Thymus (tissue), 11 donors: Measurements from ENCODE around the gene BACH1. TPM values are rescaled to one million over a fixed set of nuclear protein-coding genes. Genes with fewer than 3 reads are reported as not detected.

ENCODE experiments used
- DNase-seq, 9 donors: peaks; one replicate each; pipeline ENCODE4 v3.0.0-alpha.2; 2013; ENCODE audit warnings: low spot score in 9 of 9, low read depth in 6 of 9, missing footprints in 1 of 9
- H3K27ac ChIP-seq, 2 donors: one replicate each; pipeline ENCODE4 v1.5.1; 2013; ENCODE audit warnings: control low read depth in 1 of 2, low read depth in 1 of 2, low read length in 1 of 2, mild to moderate bottlenecking in 1 of 2, moderate library complexity in 1 of 2
- H3K27me3 ChIP-seq, 2 donors: one replicate each; pipeline ENCODE4 v1.5.1; 2013; ENCODE audit warnings: low read length in 1 of 2; ENCODE audit not compliant: control insufficient read depth in 2 of 2, insufficient read depth in 1 of 2
- H3K36me3 ChIP-seq, 2 donors: one replicate each; pipeline ENCODE4 v1.5.1; 2013; ENCODE audit warnings: low read length in 1 of 2, mild to moderate bottlenecking in 1 of 2, moderate library complexity in 1 of 2; ENCODE audit not compliant: control insufficient read depth in 2 of 2, insufficient read depth in 2 of 2
- H3K4me1 ChIP-seq, 2 donors: one replicate each; pipeline ENCODE4 v1.5.1; 2013; ENCODE audit warnings: low read length in 2 of 2; ENCODE audit not compliant: control insufficient read depth in 2 of 2, insufficient read depth in 2 of 2
- H3K4me3 ChIP-seq, 2 donors: one replicate each; pipeline ENCODE4 v1.5.1; 2013; ENCODE audit warnings: low read length in 2 of 2, control low read depth in 1 of 2, mild to moderate bottlenecking in 1 of 2
- H3K9me3 ChIP-seq, 2 donors: one replicate each; pipeline ENCODE4 v1.5.1; 2013; ENCODE audit warnings: low read length in 1 of 2, mild to moderate bottlenecking in 1 of 2; ENCODE audit not compliant: control insufficient read depth in 2 of 2, insufficient read depth in 1 of 2
- WGBS: extraction: QIAGEN DNeasy Blood & Tissue Kit; methylation state at CpG from one replicate; pipeline ENCODE4 v1.1.7; 2013; 5-methylcytosine and 5-hydroxymethylcytosine counted together
- polyA plus RNA-seq: library from polyadenylated mRNA; stranded (reverse); fragments of 200-250 nt; gene quantifications from one replicate; pipeline ENCODE4 v1.2.3, GENCODE V29; 2013
- total RNA-seq: library from RNA; stranded (reverse); fragments of 120-200 nt; gene quantifications from one replicate; pipeline ENCODE4 v1.2.4, GENCODE V29; 2013
- donor health status: healthy.

The BACH1 gene
- total and polyA plus RNA-seq, 2 donors: 17.6 to 23.0 TPM

DNA sequence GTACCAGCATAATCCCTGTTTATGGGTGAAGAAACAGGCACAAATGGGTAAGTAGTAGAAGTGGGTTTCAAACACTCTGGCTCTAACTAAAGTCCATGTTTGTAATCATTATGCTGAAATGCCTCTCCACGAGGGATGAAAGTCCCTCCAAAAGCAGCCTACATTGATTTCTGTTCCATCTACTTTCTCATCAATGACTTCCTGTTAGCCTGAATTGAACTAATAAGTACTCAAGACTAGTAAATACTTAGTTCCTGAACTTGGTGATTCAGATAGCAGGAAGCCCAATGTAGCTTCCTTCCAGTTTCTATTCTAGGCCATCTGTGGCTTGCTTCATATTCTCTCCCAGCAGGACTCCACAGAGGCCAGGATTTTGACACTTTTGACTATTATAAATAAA lies 11.3 kb upstream of the BACH1 start:
- Histone ChIP-seq H3K9me3 (no peaks in the 10 kb centered on the region), H3K27me3 (no peaks in the 10 kb centered on the region), H3K4me1 (no peaks in the 10 kb centered on the region), H3K4me3 (no peak overlapping the region), H3K27ac (no peak overlapping the region), H3K36me3 (no peaks in the 10 kb centered on the region)
- 63% methylated on average over 1 of the region's 1 CpG for WGBS
- no peak for DNase-seq

DNA sequence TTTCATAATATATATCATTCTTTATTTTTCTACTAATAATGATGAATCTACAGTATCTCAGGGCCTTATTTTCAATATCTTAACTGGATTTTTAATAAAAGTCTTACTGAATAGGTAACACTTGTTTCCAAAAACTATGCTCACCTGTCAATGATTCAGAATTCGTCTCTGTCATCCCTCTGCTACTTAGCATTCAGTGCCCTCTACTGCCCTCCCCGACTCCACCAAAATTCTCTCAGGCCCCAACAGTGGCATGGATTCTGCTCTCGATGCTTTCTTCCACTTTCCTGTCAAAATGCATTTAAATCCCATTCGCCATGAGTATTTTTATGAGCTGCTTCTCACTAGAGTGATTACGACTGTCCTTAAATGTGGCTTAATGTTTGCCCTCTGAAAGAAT lies 10.5 kb upstream of the BACH1 start:
- H3K9me3 ChIP-seq: no peaks in the 10 kb centered on the region
- no peaks in the 10 kb centered on the region for H3K4me1 ChIP-seq
- no peak overlapping the region for H3K4me3 ChIP-seq
- H3K27me3 ChIP-seq: no peaks in the 10 kb centered on the region
- no peak for DNase-seq
- no peaks in the 10 kb centered on the region for H3K36me3 ChIP-seq
- no peak overlapping the region for H3K27ac ChIP-seq
- 98% methylated on average over 5 of the region's 5 CpGs for WGBS

DNA sequence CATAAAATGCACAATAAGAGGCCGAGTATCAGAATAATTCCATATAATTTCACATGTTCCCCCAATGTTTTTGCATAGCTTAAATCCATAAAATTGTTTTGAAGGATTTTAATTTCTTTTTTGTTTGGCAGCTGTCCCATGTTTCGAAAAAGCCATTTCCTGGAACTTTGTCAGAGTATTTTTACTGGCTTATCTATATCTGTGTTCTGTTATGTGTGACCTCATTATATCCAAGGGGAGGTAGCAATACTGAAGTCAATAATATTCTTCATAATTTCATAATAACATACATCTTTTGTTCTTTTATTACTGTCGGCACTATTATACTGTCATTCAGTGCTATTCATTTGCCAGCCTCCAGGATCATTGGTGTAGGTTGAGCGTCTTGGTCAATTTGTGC lies 9.4 kb upstream of the BACH1 start:
- Histone ChIP-seq H3K36me3 (no peaks in the 10 kb centered on the region), H3K9me3 (no peaks in the 10 kb centered on the region), H3K27ac (no peak overlapping the region), H3K4me1 (no peaks in the 10 kb centered on the region), H3K27me3 (no peaks in the 10 kb centered on the region), H3K4me3 (no peak overlapping the region)
- no peak for DNase-seq
- WGBS: 95% methylated on average over 4 of the region's 4 CpGs

DNA sequence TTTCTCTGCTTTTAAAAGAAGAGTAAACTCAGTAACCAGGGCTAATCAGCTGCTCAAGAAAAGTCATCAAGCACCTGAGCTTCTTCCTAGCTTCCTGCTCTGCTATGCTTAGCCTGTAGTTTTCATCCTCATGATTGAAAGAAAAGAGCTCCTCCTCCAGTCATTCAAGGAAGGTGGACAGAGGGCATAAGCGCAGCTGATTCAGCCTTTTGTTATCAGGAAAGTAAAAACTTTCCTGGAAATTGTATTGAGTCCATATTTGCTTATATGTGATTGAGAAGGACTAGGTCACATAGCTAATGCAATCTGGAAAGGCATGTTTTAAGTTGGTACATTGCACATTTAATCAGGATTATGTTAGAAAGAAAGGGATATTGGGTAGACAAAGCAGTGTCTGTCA lies 8.5 kb upstream of the BACH1 start:
- Histone ChIP-seq H3K27ac (no peak overlapping the region), H3K27me3 (no peaks in the 10 kb centered on the region), H3K4me3 (no peak overlapping the region), H3K36me3 (no peaks in the 10 kb centered on the region), H3K4me1 (no peaks in the 10 kb centered on the region), H3K9me3 (no peaks in the 10 kb centered on the region)
- no peak for DNase-seq
- 98% methylated on average over 1 of the region's 1 CpG for WGBS

DNA sequence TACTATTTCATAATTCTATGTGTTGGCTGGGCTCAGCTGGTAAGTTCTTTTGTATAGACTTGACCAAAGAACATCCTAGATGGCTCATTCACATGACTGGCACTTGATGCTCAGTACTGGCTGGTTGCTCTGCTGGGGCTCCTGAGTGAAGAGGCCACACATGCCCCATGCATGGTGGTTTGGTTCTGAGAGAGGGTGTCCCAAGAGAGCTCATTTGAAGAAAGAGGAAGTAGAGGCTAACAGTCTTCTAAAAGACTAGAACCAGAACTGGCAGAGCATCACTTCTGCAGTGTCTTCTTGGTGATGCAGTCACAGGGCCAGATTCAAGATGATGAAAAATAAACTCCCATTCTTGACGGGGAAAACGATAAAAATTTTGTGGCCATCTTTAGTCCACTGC lies 5.2 kb upstream of the BACH1 start:
- Histone ChIP-seq H3K27ac (no peak overlapping the region), H3K9me3 (no peaks in the 10 kb centered on the region), H3K36me3 (no peaks in the 10 kb centered on the region), H3K4me3 (no peak overlapping the region), H3K27me3 (no peaks in the 10 kb centered on the region), H3K4me1 (peaks cover 4 to 5% of the 10 kb centered on the region in 2 donors)
- WGBS: 98% methylated on average over 2 of the region's 2 CpGs
- DNase-seq: no peak

DNA sequence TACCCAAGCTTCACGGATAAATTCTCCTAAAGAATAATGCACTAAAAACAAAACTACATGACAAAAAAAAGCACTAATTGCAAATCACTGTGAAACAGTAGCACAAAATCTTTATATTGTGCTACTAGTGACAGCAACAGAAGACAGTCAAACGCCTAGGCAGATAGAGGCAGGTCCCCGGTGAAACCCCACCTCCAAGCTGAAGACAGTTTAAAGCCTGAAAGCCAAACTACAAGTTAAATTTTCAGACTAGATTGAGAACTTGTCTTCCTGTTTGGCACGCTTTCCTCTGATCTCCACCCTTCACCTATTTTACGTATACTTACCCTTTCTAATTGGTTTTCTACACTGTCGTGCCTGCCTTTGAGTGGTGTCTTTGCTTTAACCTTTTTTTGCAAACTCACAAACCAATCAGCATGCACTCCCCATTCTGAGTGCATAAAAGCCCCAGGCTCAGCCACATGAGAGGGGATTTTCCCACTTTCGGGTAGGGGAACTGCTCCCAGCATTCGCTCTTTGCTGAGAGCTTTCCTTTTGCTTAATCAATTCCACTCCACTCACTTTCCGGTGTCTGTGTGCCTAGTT lies 3.6 kb upstream of the BACH1 start:
- H3K4me3 ChIP-seq: no peak overlapping the region
- no peak for DNase-seq
- peaks cover 8 to 12% of the 10 kb centered on the region in 2 donors for H3K4me1 ChIP-seq
- H3K27ac ChIP-seq: no peak overlapping the region
- 89% methylated on average over 9 of the region's 9 CpGs for WGBS
- no peaks in the 10 kb centered on the region for H3K9me3 ChIP-seq
- no peaks in the 10 kb centered on the region for H3K36me3 ChIP-seq
- H3K27me3 ChIP-seq: no peaks in the 10 kb centered on the region

DNA sequence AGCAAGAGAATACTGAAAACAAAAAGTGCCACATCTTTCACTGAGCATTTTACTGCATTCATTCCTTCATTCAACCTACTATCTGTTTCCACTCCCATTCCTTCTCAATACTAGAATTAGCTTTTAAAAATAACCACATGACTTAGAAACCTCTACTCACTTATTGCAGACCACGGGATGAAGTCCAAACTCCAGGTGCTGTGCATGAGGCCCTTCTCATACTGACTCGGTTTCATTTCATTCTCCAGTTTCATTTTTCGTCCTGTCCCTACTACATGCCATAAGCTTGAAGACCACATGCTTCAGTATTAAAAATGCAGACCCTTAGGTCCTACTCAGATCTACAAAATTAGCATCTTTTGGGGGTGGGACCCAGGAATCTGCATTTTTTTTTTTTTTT lies 2.3 kb upstream of the BACH1 start:
- 93% methylated on average over 3 of the region's 3 CpGs for WGBS
- no peak overlapping the region for H3K27ac ChIP-seq

DNA sequence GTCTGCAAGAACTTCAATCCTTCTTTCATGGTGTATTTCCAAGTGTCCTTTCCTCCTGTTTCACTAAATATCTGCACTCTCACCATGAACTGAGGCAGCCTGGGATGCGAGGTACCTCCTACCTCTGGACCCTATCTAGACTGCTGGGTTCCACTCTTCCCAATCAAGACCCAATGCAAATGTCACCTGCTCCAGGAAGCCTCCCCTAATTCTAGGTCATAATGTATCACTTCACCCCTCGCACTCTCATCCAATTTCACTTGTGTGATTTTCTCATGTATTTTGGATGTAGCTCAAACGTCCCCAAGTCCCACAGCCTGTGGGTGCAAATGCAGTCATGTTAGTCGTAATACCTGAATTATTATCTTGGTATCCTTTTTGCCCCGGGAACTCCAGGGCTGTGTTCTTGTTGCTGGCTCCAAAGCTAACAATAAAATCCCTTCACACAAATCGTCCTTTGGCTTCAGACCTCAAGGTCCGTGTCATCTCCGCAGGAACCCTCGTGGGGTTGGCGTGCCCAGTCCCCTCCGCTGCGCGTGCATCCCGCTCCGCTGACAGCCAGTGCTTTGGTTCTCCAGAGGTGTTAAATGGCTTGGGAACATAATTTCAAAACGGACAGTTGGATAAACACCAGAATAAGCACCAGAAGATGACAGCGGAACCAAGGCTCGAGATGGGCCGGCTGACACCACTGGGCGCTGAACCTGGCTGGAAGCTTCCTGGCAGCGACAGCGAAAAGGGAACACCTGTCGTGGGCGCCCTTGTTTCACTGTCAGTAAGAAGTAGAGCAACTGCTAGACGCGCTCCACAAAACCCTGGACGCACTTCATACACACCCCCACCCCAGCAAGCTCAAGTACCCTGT lies 1.0 kb upstream of the BACH1 start:
- WGBS: 91% methylated on average over 27 of the region's 27 CpGs

More for the DNA sequence above, 2.3 kb upstream of the BACH1 start:
- Histone ChIP-seq H3K9me3 (no peaks in the 10 kb centered on the region), H3K4me3 (no peak overlapping the region), H3K36me3 (no peaks in the 10 kb centered on the region), H3K27me3 (no peaks in the 10 kb centered on the region), H3K4me1 (peaks cover 15 to 18% of the 10 kb centered on the region in 2 donors)
- no peak for DNase-seq

DNA sequence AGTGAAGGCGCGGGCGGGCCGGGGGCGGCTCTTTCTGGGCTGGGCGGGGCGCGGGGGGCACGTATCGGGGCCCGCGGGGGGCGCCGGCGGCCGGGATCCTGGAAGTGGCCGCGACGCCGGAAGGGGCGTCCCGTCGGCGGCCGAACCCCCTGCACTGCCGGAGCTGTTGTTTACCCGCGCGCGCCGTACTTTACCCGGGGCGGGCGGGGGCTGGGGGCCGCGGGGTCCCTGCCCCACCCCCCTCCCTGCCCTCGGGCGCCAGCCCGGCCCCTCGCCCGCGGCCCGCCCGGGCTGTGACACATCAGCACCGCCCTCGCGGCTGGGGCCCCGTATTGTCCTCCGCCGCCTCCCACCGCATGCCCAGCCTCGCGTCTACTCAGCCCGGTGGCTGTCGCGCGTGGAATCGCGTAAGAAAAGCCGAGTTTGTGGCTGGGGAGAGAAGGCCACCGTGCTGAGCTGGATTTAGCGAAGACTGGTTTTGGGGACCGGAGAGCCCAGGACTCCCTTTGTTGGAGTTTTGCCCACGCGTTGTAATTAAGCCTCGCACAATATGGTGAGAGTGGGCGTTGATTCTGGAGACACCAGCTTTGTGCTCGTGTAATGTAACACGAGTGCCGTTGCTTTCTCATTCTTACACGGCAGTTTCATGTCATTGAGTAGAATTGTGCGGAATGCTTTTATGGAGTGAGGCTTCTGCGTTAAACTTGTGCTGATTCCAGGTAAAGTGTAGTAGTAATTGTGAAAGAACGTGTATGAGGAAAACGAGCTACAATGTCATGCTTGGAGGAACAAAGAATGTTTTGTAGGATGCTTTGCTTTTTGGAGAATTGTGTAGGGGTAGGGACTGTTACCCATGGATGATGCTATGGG lies 559 bp downstream of the BACH1 start:
- under 1% methylated on average over 75 of the region's 75 CpGs for WGBS
- Histone ChIP-seq H3K36me3 (no peaks in the 10 kb centered on the region), H3K9me3 (no peaks in the 10 kb centered on the region), H3K27ac (peak overlapping the region; percentile 87 to 89), H3K4me1 (peaks cover 19 to 21% of the 10 kb centered on the region in 2 donors), H3K27me3 (no peaks in the 10 kb centered on the region), H3K4me3 (peak overlapping the region; percentile 77 to 97)
- DNase-seq: peak in 8 of 9 donors; percentile 23 to 72 (median 45)

More for the DNA sequence above, 1.0 kb upstream of the BACH1 start:
- Histone ChIP-seq H3K9me3 (no peaks in the 10 kb centered on the region), H3K4me3 (peak overlapping the region; percentile 56 to 97), H3K27ac (peak overlapping the region in 1 of 2 donors; percentile 36), H3K27me3 (no peaks in the 10 kb centered on the region), H3K4me1 (peaks cover 19 to 21% of the 10 kb centered on the region in 2 donors), H3K36me3 (no peaks in the 10 kb centered on the region)
- DNase-seq: peak in 1 of 9 donors; percentile 6
